ENCODE measurements around the gene FAAH. TPM values are rescaled to one million over a fixed set of nuclear protein-coding genes. Genes with fewer than 3 reads are reported as not detected.

The FAAH gene
- total and polyA plus RNA-seq, 2 of the 13 experiments (the other 11 are each of a cell fraction or from before 2014, with no cell fraction given), result 5.4 to 11.0 TPM

- no peak; the same call in 1 of the 2 replicates for TF ChIP-seq ZBTB14 (CRISPR knock-in tag; IDR thresholded peaks at IDR 0.05)
- peak; percentile 95; the same call in 1 of the 2 replicates for TF ChIP-seq ZNF558 (CRISPR knock-in tag; IDR thresholded peaks at IDR 0.05; ENCODE audit: borderline replicate concordance)
- TF ChIP-seq MATR3 (CRISPR knock-in tag; IDR thresholded peaks at IDR 0.05), result no peak
- TF ChIP-seq ARID4A (CRISPR knock-in tag; IDR thresholded peaks at IDR 0.05; ENCODE audit: borderline replicate concordance), result peak; percentile 85
- peak; percentile 62; the same call in 1 of the 2 replicates for TF ChIP-seq HIVEP1 (CRISPR knock-in tag; IDR thresholded peaks at IDR 0.05)
- no peak for TF ChIP-seq THYN1 (CRISPR knock-in tag; IDR thresholded peaks at IDR 0.05; ENCODE audit: borderline replicate concordance, low read depth)
- TF ChIP-seq HDAC2 (CRISPR knock-in tag; IDR thresholded peaks at IDR 0.05), result peak; percentile 44
- peak; percentile 58; the same call in 1 of the 2 replicates for TF ChIP-seq ESRRA (CRISPR knock-in tag; IDR thresholded peaks at IDR 0.05; ENCODE audit: low read depth)
- 0 out of 2 replicates have a peak, but pooled peaks have one; percentile 27 for TF ChIP-seq ZNF644 (CRISPR knock-in tag; IDR thresholded peaks at IDR 0.05; ENCODE audit: low read depth)
- TF ChIP-seq ZNF367 (CRISPR knock-in tag; IDR thresholded peaks at IDR 0.05; ENCODE audit: borderline replicate concordance), result peak; percentile 92; the same call in 1 of the 2 replicates
- no peak for TF ChIP-seq ZFP62 (CRISPR knock-in tag; IDR thresholded peaks at IDR 0.05)
- TF ChIP-seq SAFB2 (CRISPR knock-in tag; IDR thresholded peaks at IDR 0.05; ENCODE audit: borderline replicate concordance, low read depth), result peak; percentile 97; the same call in 1 of the 2 replicates
- no peak for TF ChIP-seq TCF7L2 (IDR thresholded peaks at IDR 0.05; ENCODE audit: low read depth, low read length)
- TF ChIP-seq HNRNPLL (IDR thresholded peaks at IDR 0.05; ENCODE audit: low read depth, low read length, poor library complexity, severe bottlenecking), result peak; percentile 68
- no peak for TF ChIP-seq ZNF770 (CRISPR knock-in tag; IDR thresholded peaks at IDR 0.05)
- no peak for TF ChIP-seq ZNF24 (IDR thresholded peaks at IDR 0.05)
Measured at GRCh38 chr1:46394108-46394871, at the start of gene FAAH (continued).
